ENCODE measurements around the gene BRCA1.
A peak's percentile ranks its signal among the peaks of the same experiment; 100 is the strongest.
"Not testable (repeated sequence)": the region's sequence is repeated elsewhere in the genome, so short reads cannot be mapped to it uniquely, and the experiment has no call there.

Gene BRCA1

DNA sequence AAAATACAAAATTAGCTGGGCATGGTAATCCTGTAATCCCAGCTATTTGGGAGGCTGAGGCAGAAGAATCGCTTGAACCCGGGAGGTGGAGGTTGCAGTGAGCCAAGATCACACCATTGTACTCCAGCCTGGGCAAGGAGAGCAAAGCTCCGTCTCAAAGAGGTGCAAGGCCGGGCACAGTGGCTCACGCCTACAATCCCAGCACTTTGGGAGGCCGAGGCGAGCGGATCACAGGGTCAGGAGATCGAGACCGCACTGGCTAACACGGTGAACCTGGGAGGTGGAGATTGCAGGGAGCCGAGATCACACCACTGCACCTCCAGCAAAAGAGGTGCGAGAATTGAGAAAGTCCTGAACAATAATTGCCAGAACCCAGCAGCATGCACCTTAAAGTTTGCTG is 124.3 kb downstream of the BRCA1 start:
- FAIRE-seq = not testable (repeated sequence)

DNA sequence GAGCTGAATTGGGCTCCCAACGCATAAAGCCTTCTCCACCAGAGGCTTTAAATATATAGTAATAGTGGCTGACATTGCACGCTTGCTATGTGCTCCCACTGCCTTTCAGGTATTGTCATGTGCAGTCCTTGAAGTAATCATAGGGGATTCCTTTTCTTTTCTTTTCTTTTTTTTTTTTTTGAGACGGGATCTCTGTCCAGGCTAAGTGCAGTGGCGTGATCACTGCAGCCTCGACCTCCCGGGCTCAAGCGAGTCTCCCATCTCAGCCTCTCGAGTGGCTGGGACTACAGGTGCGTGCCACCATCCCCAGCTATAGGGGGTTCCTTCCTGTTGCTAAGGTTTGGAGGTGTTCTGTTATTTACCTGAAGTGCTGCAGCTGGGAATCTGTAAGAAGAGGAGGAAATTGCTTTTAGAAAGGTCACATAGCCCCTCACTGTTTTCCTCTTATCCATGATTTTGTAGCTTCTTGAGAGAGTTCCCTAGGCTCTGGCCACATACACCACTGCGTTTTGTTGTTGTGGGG is 126.1 kb downstream of the BRCA1 start:
- FAIRE-seq = no peak

GRCh38 chr17:42997984-42998938 is 126.9 kb downstream of the BRCA1 start, which contains the start of gene RPL27:
Gene RPL27, plus strand, starts transcription at chr17:42998419. Its CDS starts 332 bp downstream, at chr17:42998751.
- peak; percentile 97 for FAIRE-seq

- no peak for FAIRE-seq
Measured at GRCh38 chr17:42997390-42997983, 127.7 kb downstream of the BRCA1 start.

Measured in TTC549 (cell line).